Eye (tissue), 1 donor: ENCODE measurements around the gene LRRC49.
"Not testable (repeated sequence)": the region's sequence is repeated elsewhere in the genome, so short reads cannot be mapped to it uniquely, and the experiment has no call there.

Experiments used
- DNase-seq: peaks from one replicate; pipeline ENCODE4 v3.0.0-alpha.2; 2015

Gene LRRC49

DNA sequence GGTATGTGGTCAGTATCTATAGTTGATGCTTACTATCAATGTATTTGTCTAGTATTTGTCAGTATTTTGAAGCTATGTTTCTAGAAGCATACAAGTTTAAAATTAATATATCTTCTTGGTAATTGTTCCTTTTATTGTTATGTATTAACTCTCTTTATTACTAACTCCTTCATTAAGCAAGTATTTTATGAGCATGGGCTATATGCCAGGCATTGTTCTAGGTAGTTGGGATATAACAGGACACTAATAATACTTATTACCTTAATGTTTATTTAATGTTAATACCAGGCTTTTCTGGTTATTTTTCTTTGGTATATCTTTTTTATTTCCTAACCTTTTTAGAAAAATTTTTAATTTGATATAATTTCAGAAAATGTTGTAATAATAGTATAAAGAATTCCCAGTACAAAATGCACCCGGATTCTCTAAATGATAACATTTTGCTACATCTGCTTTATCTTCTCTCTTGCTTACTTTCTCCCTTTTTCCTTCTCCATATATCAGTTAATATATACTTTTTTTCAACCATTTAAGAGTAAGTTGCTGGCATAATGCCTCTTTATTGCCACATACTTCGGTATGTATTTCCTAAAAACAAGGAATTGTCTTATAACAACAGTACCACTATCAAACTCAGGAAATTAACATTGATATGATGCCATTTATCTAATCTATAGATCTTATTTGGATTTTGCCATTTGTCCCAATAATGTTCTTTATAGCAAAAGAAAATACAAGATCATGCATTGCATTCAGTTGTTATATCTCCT, 30.9 kb downstream of the LRRC49 start:
- no peak for DNase-seq

DNA sequence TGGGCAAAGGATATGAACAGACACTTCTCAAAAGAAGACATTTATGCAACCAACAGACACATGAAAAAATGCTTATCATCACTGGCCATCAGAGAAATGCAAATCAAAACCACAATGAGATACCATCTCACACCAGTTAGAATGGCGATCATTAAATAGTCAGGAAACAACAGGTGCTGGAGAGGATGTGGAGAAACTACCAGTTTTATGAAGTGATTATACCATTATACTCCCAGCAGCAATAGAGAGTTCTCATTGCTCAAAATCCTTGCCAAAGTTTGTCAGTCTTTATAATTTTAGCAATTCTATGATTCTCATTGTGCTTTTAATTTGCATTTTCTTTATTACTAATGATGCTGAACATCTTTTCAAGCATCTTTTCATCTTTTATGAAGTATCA, 34.3 kb downstream of the LRRC49 start:
- DNase-seq, result not testable (repeated sequence)

DNA sequence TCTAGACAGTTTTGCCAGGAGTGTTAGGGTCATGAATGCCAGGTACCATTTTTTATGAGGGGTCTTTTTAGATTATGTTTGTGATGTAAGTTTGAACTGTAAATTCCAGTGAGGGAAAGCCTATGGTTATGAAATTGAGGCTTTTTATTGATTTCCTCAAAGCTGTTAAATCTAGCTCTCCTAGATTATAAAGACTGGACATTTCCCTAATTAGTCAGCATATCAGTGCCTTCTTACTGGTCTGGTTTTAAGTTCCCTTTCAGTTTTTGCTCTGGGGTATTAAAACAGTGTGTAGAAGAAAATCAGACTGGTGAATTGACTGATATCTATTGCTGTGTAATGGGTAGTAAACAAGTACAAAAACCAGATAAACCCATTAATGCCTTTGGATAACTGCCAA, 39.2 kb downstream of the LRRC49 start:
- DNase-seq, result no peak

DNA sequence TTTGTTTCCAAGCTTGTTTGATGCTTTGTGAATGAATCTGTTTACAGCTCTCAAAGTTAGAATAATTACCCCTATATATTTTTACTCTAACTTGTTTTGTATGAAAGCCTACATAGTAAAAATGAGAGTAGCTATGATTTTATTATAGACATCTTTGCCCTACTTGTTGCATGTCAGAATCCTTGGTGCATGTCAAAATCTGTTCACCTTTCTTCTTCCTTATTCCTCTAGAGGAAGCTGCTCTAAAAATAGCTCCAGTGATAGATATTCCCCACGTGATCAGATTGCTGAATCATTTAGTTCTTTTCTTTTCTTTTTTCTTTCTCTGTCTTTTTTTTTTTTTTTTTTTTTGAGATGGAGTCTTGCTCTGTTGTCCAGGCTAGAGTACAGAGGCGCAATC, 39.8 kb downstream of the LRRC49 start:
- no peak for DNase-seq

DNA sequence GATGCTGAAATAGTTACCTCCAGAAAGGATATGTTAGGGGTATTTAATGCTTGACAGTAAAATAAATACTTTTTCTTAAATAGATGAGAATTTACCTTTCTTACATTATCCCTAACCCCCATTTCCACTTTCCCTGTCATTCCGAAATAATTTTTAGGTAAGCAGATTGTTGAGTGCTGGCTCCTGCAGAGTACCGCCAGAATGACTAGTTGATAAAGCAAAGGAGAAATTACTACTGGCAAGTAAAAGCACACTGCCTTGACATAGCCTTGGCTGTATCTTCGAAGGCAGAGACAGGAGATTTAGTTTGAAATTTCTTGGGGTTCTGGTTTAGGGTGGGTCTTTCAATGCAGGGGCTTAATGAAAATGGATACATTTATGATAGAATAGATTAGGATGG, 40.8 kb downstream of the LRRC49 start:
- DNase-seq, result no peak

DNA sequence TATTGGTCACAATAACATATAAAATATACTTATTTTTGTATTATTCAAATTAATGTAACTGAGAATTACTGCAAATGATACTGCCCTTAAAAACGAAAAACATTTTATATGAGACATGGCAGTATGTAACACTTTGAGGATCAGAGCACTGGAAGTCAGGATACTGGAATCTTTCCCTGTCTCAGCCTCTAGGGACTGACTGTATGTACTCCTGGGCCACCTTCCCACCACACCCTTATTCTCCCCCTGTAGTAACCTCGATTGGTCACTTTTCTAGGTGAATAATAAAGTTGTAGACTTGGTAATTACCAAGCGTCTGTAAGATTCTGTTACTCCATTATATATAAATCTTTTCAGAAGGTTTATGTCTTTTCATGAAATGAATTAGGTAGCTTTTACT, 43.0 kb downstream of the LRRC49 start:
- DNase-seq, result no peak

DNA sequence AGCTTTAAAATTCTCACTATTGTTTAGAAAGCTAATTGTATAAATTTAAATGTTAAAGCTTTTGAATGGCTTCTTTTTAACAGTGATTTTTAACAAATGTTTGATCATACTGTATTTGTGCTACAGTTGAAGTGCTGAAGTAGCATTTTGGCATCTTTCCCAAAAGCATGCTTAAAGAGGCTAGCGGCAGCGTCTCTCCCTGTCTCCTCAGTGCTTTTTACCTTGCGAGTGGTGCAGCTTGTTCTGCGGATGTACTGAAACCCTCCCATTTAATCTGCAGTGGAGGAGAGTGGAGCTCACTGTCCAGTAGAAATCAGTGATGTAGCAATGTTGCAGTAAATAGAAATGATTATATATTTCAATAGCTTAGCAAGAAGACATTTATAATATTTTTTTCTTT, 43.7 kb downstream of the LRRC49 start:
- peak; percentile 21 for DNase-seq

DNA sequence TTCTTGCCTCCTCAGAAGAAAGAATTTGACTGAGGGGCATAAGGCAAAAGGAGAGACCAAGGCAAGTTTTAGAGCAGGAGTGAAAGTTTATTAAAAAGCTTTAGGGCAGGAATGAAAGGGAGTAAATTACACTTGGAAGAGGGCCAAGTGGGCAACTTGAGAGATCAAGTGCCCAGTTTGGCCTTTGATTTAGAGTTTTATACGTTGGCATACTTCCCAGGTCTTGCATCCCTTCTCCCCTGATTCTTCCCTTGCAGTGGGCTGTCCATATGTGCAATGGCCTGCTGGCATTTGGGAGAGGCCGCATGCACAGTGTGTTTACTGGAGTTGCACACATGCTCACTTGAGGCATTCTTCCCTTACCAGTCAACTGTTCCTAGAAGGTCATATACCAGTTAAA, 50.7 kb downstream of the LRRC49 start:
- DNase-seq, result not testable (repeated sequence)

DNA sequence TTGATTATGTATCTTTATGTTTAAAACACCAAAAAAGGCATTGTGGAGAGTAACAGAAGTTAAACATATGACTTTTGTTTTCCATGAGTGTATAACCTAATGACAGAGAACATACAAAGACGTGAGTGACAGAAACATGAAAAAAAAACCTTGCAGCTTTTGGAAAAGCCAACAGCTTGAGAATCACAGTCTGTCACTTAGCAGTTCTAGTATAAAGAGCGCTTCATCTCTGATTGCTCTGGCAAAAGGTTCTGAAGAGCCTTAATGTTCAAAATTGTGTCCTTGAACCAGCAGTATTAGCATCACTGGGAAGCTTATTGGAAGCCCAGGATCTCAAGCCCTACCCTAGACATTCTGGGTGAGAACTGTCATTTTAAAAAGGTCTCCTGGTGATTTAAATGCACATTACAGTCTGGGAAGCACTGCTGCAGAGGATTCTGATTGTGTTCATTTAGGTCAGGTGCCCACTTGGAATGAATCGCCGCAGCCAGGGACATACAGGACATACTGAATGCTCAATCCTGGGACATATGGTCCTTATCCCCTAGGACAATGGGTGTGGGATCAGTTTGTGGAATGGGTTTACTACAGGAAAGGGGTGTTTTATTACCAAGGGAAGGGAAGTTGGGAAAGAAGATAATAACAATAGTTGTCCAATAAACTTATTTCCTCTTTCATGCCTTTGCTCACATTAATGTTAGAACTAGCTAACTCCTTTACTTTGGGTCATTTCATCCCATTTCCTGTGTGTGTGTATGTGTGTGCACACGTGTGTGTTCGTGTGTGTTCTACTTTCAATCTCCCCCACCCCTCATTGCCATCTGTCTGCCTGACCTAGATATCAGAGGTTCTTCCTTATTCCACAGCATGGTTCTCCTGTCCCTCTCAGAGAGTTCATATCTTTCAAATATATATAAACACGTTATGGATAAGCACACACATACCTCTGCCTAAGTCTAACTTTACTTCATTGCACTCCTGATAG, 55.0 kb downstream of the LRRC49 start:
- peak; percentile 14 for DNase-seq

DNA sequence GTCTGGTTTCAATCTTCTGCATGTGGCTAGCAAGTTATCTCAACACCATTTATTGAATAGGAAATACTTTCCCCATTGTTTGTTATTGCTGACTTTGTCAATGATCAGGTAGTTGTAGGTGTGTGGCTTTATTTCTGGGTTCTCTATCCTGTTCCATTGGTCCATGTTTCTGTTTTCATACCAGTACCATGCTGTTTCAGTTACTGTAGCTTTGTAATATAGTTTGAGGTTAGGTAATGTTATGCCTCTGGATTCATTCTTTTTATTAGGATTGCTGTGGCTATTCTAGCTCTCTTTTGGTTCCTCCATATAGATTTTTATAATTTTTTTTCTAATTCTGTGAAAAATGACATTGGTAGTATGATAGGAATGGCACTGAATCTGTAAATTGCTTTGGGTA, 58.3 kb downstream of the LRRC49 start:
- DNase-seq, result no peak

DNA sequence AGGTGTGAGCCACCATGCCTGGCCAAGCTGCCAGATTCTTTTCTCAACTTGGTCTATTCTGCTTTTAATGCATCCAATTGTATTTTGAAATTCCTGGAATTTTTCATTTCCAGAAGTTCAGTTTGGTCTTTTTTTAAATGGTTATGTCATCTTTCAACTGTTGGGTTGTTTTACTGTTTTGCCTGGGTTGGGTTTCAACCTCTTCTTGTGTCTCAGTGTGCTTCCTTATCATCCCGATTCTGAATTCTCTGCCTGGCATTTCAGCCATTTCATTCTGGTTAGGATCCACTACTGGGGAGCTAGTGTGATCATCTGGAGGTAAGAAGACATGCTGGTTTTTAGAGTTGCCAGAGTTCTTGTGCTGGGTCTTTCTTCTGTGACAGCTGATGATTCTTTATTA, 61.5 kb downstream of the LRRC49 start:
- DNase-seq, result no peak

DNA sequence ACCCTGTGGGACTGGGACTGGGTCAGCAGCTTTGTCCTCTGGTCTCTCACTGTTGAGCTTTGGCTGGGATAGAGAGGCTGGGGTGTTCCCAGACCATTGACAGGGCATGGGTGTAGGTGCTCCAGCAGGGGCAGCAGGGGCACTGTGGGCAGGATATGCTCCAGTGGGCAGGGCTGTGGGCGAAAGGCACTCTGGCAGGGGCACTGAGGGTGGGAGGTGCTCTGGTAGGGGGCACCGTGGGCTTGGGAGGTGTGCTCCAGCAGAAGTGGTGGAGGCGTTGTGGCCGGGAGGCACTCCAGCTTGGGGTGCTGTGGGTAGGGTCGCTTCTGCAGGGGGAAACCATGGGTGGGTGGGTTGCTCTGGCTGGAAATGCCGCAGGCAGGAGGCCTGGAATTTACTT, 62.1 kb downstream of the LRRC49 start:
- DNase-seq, result no peak

DNA sequence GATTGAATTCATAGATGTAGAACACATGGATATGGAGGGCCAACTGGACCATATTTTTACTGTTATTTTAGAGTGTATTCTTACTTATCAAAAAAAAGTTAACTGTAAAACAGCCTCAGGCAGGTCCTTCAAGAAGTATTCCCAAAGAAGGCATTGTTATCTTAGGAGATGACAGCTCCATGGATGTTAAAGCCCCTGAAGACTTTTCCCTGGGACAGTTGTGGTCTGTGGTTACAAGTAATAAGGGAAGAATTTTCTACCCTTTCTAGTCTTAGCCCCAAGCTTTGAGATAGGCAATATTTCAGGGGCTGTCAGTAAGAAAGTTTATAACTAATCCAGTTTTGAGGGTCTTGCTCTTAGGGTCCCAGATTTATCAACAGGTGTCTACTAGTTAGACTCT, 62.5 kb downstream of the LRRC49 start:
- DNase-seq, result no peak

DNA sequence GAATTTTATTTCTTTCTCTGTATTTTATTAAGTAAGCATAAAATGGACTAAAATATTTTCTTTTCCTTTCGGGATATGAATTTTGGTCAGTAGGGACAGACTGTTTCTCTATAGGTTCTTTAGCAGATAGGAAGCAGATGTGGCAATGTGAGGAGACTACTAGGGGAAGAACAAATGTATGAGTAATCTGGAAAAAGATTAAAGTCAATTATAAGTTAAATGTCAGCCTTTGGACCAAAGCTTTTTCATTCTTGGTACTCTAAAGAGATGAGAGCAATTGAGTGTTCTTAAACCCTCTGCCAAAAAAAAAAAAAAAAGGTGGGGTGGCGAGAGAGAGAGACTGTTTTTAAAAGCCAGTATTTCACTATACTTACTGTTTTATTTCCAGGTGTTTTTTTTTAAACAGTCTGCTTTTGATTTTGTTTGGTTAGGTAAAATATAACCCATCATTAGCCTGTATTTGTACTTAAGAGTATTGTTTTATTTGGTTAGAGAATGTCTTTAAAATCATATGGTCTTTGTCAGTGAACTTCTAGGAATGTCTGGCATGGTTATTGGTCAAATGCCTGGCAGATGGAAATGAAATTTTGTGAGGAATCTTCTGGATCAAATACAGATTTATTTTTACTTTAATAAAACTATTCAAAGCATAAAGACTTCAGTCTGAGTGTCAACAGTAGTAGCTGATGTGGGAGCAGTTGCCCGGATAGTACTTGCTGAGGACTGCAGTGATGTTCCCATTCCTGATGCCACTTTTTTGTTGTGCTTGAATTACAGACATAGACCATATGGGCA, 63.8 kb downstream of the LRRC49 start:
- DNase-seq, result peak; percentile 16

DNA sequence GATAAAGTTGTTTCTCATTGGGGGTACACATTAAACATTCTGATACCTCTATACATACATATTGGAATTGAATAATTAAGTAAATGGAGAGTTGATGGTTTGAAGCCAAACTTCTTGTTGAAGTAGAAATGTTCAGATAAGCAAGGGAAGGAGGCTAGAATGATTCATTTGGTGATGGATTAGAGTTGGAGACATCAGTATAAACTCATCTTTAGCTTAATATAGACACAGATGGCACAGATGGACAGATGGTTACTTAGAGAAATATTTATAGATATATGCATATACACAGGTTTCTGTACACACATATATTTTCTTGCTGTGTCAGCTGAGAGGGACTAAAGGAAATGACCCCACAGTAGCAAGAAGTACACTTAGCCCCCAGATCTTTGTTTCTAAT, 69.5 kb downstream of the LRRC49 start:
- no peak for DNase-seq

DNA sequence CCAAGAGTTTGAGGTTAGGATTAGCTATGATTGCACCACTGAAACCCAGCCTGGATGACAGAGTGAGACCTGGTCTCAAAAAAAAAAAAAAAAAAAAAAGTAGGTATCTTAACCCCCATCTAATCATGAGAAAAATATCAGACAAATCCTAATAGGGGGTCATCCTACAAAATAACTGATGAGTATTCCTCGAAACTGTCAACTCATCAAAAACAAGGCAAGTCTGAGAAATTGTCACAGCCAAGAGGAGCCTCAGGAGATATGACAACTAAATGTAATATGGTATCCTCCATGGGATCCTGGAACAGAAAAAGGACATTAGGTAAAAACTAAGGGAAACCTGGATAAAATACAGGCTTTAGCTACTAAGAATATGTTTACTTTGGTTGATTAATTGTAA, 70.6 kb downstream of the LRRC49 start:
- no peak for DNase-seq

DNA sequence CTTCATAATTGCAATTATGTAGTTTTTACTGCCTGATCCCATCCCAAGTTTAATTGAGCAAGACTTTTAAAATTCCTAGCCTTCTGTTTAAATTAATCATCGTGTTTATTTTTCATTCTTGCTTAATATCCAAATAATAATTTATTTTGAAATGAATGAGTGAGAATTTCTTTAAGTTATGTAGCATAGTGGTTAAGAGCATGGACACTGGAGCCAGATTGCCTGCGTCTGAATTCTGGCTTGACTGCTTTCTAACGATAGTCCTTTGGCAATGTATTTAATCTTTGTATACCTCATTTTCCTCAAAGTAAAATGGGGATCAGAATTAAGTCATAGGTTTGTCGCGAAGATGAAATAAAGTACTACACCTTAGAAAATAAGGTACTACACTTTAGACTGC, 71.4 kb downstream of the LRRC49 start:
- DNase-seq, result no peak

DNA sequence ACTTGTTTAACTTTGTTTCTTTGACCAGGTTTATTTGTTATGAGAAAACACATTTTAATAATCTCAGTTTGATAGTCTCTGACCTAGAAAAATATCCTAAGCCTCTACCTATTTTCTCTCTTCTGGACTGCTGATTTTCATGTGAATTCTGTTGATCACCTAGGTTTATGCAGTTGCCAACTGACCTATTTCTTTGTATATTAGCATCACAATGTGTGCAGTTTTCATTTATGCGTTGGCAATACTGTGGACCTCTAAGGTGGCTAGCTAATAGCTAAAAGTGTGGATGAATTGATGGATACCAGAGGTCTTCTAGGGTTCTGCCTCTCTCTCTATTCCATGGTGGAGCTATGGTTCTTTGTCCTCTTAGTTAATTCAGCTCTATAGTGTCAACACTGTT, 72.1 kb downstream of the LRRC49 start:
- DNase-seq, result no peak

DNA sequence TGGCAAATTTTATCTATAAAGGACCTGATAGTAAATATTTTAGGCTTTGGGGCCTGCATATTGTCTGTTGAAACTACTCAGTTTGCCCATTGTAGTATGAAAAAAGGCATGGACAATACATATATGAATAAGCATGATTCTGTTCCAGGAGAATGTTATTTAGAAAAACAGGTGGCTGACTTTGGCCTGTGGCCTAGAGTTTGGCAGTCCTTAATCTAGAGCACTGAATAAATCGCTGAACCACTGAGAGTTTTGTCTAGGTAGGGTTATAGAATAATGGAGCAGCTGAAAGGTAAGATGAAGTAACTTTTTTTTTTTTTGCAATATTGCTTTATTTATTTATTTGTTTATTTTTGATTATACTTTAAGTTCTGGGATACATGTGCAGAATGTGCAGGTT, 75.0 kb downstream of the LRRC49 start:
- no peak for DNase-seq

DNA sequence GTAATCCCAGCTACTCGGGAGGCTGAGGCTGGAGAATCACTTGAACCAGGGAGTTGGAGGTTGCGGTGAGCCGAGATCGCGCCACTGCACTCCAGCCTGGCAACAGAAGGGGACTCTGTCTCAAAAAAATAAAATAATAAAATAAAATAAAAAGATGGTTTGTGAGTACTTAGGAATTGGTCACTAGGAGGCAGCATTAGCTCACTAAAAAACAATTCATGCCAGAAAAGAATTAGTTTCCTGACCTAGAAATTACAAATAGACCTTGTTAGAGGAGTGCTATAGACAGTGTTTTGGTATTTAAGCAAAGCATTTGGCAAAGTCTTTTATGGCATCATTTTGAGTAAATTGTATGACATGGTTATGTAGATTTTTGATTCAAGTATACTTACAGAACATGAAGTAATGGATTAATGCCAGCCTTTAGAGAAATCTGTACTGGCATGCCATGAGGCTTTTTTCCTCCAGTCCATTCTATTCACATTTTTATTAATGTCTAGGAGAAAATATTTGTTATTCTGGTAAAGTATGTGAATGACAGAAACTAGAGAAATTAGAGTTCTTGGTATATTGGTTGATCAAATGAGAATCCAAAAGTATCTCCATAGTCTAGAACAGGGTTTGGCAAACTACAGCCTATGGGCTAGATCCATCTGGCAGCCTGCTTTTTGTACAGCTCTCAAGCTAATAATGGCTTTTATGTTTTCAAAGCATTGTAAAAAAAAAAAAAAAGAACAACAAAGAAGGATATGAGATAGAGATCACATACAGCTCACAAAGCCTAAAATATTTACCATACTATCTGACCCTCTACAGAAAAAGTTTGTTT, 81.6 kb downstream of the LRRC49 start:
- DNase-seq, result peak; percentile 36

DNA sequence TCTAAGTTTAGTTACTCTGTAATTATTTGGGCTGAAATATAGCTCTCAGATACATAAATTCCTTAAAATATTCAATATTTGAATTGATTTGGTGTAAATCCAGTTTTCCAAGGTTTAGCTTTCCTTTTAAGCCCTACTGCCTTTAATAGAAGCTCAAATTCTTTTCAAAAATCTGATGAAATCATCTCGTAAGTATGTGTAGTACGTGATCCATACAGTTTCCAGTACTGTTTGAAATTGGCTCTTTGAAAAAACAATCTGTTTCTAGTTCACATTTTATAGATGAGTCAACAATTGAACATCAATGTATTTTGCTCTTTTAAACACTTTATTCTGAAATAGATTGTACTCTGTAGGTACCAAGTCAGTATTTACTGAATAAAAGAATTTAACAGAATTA, 84.2 kb downstream of the LRRC49 start:
- peak; percentile 32 for DNase-seq

DNA sequence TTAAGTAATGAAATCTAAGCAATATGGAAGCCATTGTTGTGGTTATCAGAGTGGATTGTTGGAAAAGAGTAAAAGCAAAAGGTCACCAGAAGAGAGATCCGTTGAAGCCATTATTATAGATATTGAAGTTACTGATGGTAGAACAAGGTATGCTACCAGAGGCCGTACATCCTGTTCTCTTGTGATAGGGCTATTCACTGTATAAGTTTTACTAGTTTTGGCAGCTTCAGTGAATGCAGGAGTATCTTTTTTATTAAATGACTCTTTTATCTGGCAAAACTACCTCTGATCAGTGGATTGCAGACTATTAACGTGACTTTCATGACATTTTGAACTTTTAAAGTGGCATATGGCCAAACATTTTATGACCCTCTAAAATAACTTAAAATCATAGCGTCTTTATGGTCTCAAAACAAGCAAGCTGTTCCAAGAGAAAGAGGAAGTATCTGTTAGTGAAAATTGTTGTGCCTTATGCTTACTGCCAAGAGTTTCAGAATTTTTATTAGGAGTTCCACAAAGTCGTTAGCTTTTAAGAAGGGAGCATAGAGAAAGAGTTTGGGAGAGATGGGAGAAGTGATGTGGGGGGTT, 102.9 kb downstream of the LRRC49 start:
- no peak for DNase-seq
